Activated CD8-positive, alpha-beta memory T cell treated with anti-CD3 and anti-CD28 coated beads for 4 hours (primary cell): ENCODE data around the gene TATDN2.
"Not testable (repeated sequence)": the region's sequence is repeated elsewhere in the genome, so short reads cannot be mapped to it uniquely, and the experiment has no call there.

ENCODE experiments used
- DNase-seq, 2 donors: peaks; one replicate each; pipeline ENCODE4 v3.0.0-alpha.2; 2020; ENCODE audit warnings: low read depth in 2 of 2

TATDN2 gene

GRCh38 chr3:10289787-10290355 is 41.6 kb downstream of the TATDN2 start:
- DNase-seq: no peak

- no peak for DNase-seq
These were observed 42.4 kb downstream of the TATDN2 start for GRCh38 chr3:10290481-10291176.

- DNase-seq: no peak
These were observed 43.4 kb downstream of the TATDN2 start for GRCh38 chr3:10291641-10292040.

GRCh38 chr3:10292505-10293419 is 44.5 kb downstream of the TATDN2 start, which contains the start of gene GHRL:
GHRL (minus strand) TSS chr3:10292947; CDS start chr3:10290180, 2,767 bp downstream.
- DNase-seq: no peak

- DNase-seq: no peak
These were observed 45.8 kb downstream of the TATDN2 start for GRCh38 chr3:10294030-10294586.

DNA sequence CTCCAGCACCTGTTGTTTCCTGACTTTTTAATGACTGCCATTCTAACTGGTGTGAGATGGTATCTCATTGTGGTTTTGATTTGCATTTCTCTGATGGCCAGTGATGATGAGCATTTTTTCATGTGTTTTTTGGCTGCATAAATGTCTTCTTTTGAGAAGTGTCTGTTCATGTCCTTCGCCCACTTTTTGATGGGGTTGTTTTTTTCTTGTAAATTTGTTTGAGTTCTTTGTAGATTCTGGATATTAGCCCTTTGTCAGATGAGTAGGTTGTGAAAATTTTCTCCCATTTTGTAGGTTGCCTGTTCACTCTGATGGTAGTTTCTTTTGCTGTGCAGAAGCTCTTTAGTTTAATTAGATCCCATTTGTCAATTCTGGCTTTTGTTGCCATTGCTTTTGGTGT is 49.8 kb downstream of the TATDN2 start:
- not testable (repeated sequence) for DNase-seq

DNA sequence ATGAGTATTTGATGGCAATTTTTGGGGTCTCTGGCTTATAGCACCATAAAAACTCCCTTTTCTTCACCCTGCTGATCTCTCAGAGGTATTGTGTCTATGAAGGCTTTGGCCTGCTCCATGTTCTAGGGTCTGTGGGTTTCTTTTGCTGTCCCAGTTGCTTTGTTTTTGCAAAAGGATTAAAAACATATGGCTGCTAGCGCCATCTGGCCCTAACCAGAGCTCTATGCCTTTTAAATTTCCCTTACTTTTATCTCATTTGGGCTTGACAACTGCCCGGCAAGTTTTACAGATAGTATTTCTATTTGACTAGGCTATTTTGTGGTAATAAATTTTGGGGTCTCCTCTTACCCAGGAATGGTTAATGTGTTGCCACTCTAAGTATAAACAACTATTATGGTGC is 50.9 kb downstream of the TATDN2 start:
- DNase-seq: no peak

DNA sequence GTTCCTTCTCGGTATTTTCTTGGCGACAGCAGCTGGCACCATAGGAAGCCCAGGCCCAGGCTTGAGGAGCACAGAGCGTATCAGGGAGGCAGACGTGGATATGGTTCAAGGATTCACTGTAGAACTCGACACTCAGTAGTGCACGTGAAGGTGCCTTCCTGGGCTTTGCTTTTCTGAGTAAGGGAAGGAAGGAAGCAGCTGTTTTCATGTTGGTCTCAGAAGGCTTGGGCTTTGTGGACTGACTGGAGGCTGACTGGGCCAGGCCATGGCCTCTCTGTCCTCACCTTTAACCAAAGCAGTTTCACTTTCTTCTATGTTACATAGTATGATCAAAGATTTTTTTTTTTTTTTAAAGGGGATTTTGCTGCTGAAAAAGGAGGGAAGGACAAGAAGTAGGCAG is 51.4 kb downstream of the TATDN2 start:
- DNase-seq: no peak

DNA sequence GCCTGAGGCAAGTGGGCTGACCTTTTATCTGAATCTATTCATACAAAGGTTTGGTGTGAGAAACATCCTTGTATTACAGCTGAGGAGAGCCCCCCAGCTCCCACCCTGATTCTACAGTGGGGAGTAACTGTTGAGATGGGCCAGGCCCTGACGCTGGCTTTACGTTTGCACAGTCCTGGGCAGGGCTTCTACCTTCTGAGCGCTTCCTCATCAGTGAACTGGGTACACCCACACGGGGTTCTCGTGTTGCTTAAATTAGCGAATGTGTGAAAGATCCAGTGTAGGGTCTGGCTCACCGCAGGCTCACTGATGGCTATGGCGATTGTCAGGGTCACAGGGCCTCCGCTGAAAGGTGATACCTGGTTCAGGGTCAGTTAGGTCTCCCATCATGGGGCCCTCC is 51.8 kb downstream of the TATDN2 start:
- no peak for DNase-seq

GRCh38 chr3:10303105-10303504 is 54.8 kb downstream of the TATDN2 start:
- no peak for DNase-seq

GRCh38 chr3:10303785-10304184 is 55.5 kb downstream of the TATDN2 start:
- no peak for DNase-seq

GRCh38 chr3:10304905-10305304 is 56.6 kb downstream of the TATDN2 start:
- DNase-seq: no peak

DNA sequence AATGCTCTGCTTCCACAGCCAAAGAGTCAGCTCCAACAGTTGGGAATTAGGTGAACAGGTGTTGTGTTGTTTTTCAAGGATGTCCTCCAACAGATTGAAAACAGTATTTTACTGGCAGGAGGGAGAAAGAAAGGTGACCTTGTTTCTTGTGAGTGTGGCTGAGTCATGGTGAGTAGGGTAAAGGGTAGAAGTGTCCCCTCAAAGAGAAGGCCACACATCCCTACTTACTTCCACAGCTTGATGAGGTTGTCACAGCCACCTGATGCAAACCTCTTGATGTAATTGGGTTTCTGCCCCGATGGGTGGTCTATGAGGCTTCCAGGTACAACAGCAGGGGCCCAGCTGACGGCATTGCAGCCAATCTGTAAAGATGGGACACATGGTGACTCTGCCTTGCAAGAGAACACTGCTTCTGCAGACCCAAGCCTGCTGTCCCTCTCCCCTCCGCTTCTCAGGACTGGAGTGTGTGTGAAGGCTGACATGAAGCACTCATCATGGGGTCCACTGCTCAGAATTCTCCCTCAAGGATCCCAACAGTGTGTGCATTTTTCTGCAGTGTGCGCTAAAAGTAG is 57.2 kb downstream of the TATDN2 start:
- DNase-seq: no peak

DNA sequence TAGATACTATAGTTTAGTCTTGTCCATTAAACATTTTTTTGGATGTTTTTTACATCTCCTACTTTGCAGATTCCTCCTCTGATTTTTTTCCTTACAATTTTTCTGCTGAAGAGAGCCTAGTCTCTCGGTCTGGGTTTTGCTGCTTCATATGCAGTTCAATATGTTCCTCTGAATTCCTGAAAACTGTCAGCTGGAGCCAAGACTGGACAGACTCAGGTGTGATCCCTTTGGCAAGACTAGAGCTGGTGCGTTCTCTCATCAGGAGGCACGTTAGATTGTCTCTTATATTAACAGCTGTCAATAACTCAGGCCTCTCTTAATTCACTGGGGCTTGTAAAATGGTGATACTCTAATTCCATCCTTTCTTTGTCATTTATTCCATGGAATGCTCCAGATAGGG is 57.9 kb downstream of the TATDN2 start:
- no peak for DNase-seq

DNA sequence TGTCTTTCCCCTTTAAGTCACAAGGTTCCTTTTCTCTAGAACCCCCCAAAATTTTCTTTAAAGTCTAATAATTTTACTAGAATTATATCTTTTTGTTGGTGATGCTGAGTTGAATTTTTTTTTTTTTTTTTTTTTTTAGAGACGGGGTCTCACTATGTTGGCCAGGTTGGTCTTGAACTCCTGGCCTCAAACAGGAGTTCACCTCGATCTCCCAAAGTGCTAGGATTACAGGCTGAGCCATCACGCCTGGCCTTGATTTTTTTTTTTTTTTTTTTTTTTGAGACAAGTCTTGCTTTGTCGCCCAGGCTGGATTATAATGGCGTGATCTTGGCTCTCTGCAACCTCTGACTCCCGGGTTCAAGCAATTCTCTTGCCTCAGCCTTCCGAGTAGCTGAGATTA is 60.4 kb downstream of the TATDN2 start:
- DNase-seq: no peak

DNA sequence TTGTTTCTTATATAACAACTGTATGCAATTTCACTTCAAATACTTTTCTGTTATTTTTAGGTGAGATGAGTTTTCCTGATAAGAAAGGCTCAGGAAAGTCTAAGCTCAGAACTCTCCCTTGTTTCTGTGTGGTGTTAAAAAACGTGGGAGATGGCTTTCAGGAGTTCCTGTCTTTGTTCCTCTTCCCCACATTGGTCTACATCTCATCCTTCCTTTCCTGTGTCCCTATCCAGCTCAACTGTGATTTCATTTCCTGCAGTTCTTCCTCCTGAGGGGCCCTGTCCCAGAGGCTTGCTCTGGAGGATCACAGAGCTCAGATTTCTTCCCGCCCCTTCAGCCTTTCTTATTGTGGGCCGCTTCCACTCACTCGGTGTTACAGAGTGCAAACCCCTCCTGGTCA is 61.5 kb downstream of the TATDN2 start:
- no peak for DNase-seq

DNA sequence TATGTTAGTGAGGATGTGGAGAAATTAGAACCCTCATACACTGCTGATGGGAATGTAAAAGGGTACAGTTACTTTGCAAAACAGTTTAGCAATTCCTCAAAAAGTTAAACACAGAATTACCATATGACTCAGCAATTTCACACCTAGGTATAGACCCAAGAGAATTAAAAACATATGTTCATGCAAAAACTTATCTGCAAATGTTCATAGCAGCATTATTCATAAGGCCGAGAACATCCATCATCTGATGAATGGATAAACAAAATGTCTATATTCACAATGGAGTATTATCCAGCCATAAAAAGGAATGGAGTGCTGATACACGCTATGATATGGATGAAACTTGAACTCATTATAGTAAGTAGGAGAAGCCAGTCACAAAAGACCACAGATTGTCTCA is 62.3 kb downstream of the TATDN2 start:
- no peak for DNase-seq

GRCh38 chr3:10311710-10312109 is 63.5 kb downstream of the TATDN2 start:
- no peak for DNase-seq

DNA sequence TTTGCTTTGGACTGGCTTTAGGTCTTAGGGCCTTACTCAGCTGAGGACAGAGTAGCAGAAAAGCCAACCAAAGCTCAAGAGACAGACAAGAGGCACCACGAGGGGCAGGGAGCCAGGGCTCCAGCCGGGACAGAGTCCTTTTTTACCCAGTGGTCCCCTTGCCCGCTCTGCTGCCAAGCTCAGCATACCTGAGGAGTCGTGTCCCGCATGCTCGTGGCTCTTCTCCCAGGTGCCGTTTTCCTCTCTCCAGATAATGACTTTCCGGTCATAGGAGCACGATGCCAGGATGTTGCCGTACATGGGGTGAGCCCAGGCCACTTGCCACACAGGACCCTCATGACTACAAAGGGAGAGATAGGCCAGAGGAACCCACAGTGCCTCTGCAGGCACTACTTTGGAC is 64.1 kb downstream of the TATDN2 start:
- no peak for DNase-seq

DNA sequence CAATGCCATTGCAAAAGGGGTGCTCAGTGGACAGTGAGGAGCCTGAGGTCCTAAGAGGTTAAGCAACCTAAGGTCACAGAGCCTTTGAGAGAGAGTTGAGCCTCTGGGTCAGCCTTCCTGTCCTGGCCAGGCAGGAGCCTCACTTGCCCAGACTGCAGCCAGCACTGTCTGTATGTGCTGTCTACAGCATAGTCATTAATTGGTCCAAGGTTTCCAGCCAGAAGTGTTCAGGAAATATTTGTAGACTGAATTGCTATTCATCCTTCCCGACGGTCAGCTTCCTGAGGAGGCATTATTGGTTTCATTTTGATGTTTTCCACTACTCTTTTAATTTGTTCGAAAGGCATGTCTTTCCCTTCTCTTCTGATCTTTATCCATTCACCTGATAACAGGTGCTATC is 64.6 kb downstream of the TATDN2 start:
- no peak for DNase-seq

- DNase-seq: no peak
These were observed 66.8 kb downstream of the TATDN2 start for GRCh38 chr3:10315101-10315500.

DNA sequence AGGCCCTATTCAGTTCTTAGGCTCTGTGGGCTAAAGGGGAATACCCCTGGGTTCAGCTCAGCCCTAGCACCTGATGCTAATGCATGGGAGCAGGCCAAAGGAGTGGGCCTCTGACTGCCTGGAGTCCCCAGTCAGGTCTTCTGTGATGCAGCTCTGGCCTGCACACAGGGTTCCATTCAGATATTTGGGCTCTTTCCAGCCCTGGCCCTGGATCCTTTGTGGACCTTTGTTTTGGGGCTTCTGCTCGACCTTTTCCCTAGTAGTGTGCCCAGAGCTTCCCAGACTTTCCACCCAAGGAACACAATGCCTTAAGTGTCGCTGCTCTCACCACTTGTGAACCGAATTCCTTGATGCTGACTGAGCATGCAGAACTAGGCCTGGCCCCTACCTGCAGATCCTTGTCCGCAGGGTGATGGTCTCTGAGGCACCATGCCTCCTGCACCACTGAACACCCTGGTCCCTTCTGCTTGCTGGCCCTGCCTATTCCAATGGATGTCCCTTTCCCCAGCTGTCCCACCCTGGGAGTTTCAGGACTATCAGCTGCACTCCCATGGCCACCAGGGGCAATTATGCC is 67.6 kb downstream of the TATDN2 start:
- no peak for DNase-seq
